Esophagus muscularis mucosa (tissue), 3 donors: ENCODE results near the gene ADIPOR1.

Source experiments
- EP300 ChIP-seq: sonication (generic); formaldehyde crosslinking; IDR thresholded peaks from one replicate; pipeline ENCODE4 v1.6.1; 2017; ENCODE audit warnings: antibody characterized with exemption
- TF ChIP-seq, protein P1 (sequence below), 3 experiments: fragments of 200-600 bp in 2 of 3; fragments of 450-650 bp in 1 of 3; sonication (generic) in 2 of 3; IDR thresholded peaks; one replicate each; pipeline ENCODE4 v1.5.1; 2017 to 2019; ENCODE audit warnings: antibody characterized with exemption in 3 of 3, mild to moderate bottlenecking in 2 of 3, moderate library complexity in 1 of 3

DNA sequence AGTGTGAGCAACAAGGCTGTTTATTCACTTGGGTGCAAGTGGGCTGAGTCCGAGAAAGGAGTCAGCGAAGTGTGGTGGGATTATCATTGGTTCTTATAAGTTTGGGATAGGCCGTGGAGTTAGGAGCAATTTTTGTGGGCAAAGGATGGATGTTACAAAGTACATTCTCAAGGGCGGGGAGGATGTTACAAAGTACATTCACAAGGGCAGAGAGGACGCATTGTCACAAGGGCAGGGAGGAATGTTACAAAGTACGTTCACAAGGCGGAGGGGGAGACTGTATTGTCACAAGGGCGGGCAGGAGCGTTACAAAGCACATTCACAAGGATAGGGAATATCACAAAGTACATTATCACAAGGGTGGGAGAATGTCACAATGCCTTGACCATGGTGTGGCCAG lies 43.9 kb upstream of the ADIPOR1 start:
- TF ChIP-seq, protein P1, sequence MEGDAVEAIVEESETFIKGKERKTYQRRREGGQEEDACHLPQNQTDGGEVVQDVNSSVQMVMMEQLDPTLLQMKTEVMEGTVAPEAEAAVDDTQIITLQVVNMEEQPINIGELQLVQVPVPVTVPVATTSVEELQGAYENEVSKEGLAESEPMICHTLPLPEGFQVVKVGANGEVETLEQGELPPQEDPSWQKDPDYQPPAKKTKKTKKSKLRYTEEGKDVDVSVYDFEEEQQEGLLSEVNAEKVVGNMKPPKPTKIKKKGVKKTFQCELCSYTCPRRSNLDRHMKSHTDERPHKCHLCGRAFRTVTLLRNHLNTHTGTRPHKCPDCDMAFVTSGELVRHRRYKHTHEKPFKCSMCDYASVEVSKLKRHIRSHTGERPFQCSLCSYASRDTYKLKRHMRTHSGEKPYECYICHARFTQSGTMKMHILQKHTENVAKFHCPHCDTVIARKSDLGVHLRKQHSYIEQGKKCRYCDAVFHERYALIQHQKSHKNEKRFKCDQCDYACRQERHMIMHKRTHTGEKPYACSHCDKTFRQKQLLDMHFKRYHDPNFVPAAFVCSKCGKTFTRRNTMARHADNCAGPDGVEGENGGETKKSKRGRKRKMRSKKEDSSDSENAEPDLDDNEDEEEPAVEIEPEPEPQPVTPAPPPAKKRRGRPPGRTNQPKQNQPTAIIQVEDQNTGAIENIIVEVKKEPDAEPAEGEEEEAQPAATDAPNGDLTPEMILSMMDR (IDR thresholded peaks at IDR 0.05) = no peak
- TF ChIP-seq EP300 = no peak
